Activated T-helper 1 cell treated with anti-CD3 and anti-CD28 coated beads, Interleukin-2, amount 50 U/mL, for 16 hours (primary cell): Measurements from ENCODE around the gene ZNF680.
"Not testable (repeated sequence)": the region's sequence is repeated elsewhere in the genome, so short reads cannot be mapped to it uniquely, and the experiment has no call there.

Experiments used
- DNase-seq, 2 donors: peaks; one replicate each; pipeline ENCODE4 v3.0.0-alpha.2; 2020; ENCODE audit warnings: low read depth in 1 of 2, low spot score in 1 of 2

Gene ZNF680

GRCh38 chr7:64562626-64563278, at the start of gene ZNF680:
ZNF680 (minus strand) TSS chr7:64563071; CDS start chr7:64562954, 117 bp downstream.
- peak; percentile 74 to 77 for DNase-seq

GRCh38 chr7:64612452-64612851, 49.6 kb upstream of the ZNF680 start:
- no peak for DNase-seq

- DNase-seq = no peak
These were observed 48.8 kb upstream of the ZNF680 start for GRCh38 chr7:64611717-64612116.

- DNase-seq = no peak
These were observed 48.1 kb upstream of the ZNF680 start for GRCh38 chr7:64610997-64611396.

GRCh38 chr7:64608116-64608910, 45.4 kb upstream of the ZNF680 start:
- no peak for DNase-seq

- DNase-seq = no peak
These were observed 43.5 kb upstream of the ZNF680 start for GRCh38 chr7:64606385-64606784.

- DNase-seq = no peak
These were observed 40.4 kb upstream of the ZNF680 start for GRCh38 chr7:64603271-64603670.

GRCh38 chr7:64602518-64602917, 39.6 kb upstream of the ZNF680 start:
- DNase-seq = no peak

GRCh38 chr7:64602086-64602485, 39.2 kb upstream of the ZNF680 start:
- no peak for DNase-seq

GRCh38 chr7:64599359-64599758, 36.5 kb upstream of the ZNF680 start:
- no peak for DNase-seq

GRCh38 chr7:64590971-64591370, 28.1 kb upstream of the ZNF680 start:
- no peak for DNase-seq

- no peak for DNase-seq
These were observed 19.3 kb upstream of the ZNF680 start for GRCh38 chr7:64581926-64582894.

GRCh38 chr7:64581391-64581790, 18.5 kb upstream of the ZNF680 start:
- DNase-seq = no peak

- no peak for DNase-seq
These were observed 11.7 kb upstream of the ZNF680 start for GRCh38 chr7:64574540-64575099.

- DNase-seq = not testable (repeated sequence)
These were observed 7.4 kb upstream of the ZNF680 start for GRCh38 chr7:64570284-64570605.

- DNase-seq = peak in 1 of 2 donors; percentile 15
These were observed 6.8 kb upstream of the ZNF680 start for GRCh38 chr7:64569372-64570283.

- no peak for DNase-seq
These were observed 630 bp downstream of the ZNF680 start for GRCh38 chr7:64562256-64562625.

- no peak for DNase-seq
These were observed 3.7 kb downstream of the ZNF680 start for GRCh38 chr7:64559206-64559605.

- no peak for DNase-seq
These were observed 4.1 kb downstream of the ZNF680 start for GRCh38 chr7:64558781-64559180.

GRCh38 chr7:64558323-64558705, 4.6 kb downstream of the ZNF680 start:
- no peak for DNase-seq
